ENCODE measurements around the gene CLCN4. TPM values are rescaled to one million over a fixed set of nuclear protein-coding genes. Genes with fewer than 3 reads are reported as not detected.

Gene CLCN4
- total and polyA plus RNA-seq, 2 donors from 2014 or later = 2.4 to 7.3 TPM

DNA sequence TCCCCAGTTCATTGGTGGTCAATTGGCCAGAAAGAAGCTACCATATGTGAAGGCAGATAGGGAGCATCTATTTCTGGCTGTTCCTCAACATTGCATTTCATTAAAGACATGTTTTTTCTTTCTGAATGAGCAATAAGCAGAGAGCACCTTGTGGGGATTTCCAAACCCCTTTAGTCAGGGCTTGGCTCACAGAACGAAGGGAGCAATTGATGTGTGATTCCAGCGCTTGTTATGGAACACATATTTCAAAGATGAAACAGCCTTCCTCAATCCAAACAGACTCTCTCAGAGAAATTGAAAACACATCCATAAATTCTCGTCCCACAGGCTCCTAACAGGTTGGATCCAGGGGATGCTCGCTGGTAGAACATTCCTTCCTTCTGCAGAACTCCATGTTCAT, 84.1 kb downstream of the CLCN4 start:
- intact Hi-C loops (cut with DNase I) = no loop called here
- FAIRE-seq (no peak), DNase-seq (no peak)

DNA sequence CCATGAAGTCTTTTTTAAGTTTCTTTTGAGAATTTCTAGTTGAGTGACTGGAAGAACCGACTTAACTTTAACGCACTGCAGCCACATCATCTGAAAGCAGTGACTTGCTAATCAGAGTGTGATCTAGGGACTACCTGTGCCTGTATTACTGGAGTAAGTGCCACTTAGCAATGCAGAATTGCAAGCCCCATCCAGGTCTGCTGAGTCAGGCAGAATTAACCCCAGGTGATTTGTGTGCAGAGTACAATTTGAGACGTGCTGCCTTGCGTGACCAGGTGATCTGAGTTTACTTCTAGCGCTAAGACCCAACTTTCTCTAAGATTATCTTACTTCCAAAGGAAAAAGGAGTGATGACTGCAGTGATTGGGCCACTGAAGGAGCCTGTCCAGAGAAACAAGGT, 85.3 kb downstream of the CLCN4 start:
- Histone ChIP-seq H3K27me3 (ENCODE audit: control insufficient read depth, insufficient read depth, low read length) (no peaks in the 10 kb centered on the region), H3K9me3 (ENCODE audit: control insufficient read depth in 2 of 3, insufficient read depth in 1 of 3, low read length in 3 of 3) (no peaks in the 10 kb centered on the region), H3K36me3 (ENCODE audit: control insufficient read depth in 2 of 3, insufficient read depth in 3 of 3, low read length in 3 of 3) (no peaks in the 10 kb centered on the region), H3K4me3 (ENCODE audit: low read length in 3 of 3) (no peak overlapping the region), H3K9ac (ENCODE audit: low read length in 3 of 3) (no peak overlapping the region), H3K27ac (ENCODE audit: low read depth in 2 of 2, low read length in 2 of 2) (no peak overlapping the region), H3K4me1 (ENCODE audit: control insufficient read depth in 2 of 3, insufficient read depth in 2 of 3, low read depth in 1 of 3, low read length in 3 of 3) (no peaks in the 10 kb centered on the region)
- DNase-seq (peak in 3 of 5 donors; percentile 18 to 50 (median 43)), FAIRE-seq (no peak)
- TF ChIP-seq, protein P1, sequence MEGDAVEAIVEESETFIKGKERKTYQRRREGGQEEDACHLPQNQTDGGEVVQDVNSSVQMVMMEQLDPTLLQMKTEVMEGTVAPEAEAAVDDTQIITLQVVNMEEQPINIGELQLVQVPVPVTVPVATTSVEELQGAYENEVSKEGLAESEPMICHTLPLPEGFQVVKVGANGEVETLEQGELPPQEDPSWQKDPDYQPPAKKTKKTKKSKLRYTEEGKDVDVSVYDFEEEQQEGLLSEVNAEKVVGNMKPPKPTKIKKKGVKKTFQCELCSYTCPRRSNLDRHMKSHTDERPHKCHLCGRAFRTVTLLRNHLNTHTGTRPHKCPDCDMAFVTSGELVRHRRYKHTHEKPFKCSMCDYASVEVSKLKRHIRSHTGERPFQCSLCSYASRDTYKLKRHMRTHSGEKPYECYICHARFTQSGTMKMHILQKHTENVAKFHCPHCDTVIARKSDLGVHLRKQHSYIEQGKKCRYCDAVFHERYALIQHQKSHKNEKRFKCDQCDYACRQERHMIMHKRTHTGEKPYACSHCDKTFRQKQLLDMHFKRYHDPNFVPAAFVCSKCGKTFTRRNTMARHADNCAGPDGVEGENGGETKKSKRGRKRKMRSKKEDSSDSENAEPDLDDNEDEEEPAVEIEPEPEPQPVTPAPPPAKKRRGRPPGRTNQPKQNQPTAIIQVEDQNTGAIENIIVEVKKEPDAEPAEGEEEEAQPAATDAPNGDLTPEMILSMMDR (IDR thresholded peaks at IDR 0.05; ENCODE audit: borderline replicate concordance, extremely low read depth, insufficient read depth) = no peak
- intact Hi-C loops (cut with DNase I) = no loop called here

More for the DNA sequence above, 84.1 kb downstream of the CLCN4 start:
- H3K27me3 ChIP-seq (ENCODE audit: control insufficient read depth, insufficient read depth, low read length) = no peaks in the 10 kb centered on the region
- no peak overlapping the region for H3K4me3 ChIP-seq (ENCODE audit: low read length in 3 of 3)
- no peak overlapping the region for H3K9ac ChIP-seq (ENCODE audit: low read length in 3 of 3)
- no peaks in the 10 kb centered on the region for H3K36me3 ChIP-seq (ENCODE audit: control insufficient read depth in 2 of 3, insufficient read depth in 3 of 3, low read length in 3 of 3)
- H3K9me3 ChIP-seq (ENCODE audit: control insufficient read depth in 2 of 3, insufficient read depth in 1 of 3, low read length in 3 of 3) = no peaks in the 10 kb centered on the region
- TF ChIP-seq, protein P1 (IDR thresholded peaks at IDR 0.05; ENCODE audit: borderline replicate concordance, extremely low read depth, insufficient read depth) = no peak
- no peak overlapping the region for H3K27ac ChIP-seq (ENCODE audit: low read depth in 2 of 2, low read length in 2 of 2)
- no peaks in the 10 kb centered on the region for H3K4me1 ChIP-seq (ENCODE audit: control insufficient read depth in 2 of 3, insufficient read depth in 2 of 3, low read depth in 1 of 3, low read length in 3 of 3)

DNA sequence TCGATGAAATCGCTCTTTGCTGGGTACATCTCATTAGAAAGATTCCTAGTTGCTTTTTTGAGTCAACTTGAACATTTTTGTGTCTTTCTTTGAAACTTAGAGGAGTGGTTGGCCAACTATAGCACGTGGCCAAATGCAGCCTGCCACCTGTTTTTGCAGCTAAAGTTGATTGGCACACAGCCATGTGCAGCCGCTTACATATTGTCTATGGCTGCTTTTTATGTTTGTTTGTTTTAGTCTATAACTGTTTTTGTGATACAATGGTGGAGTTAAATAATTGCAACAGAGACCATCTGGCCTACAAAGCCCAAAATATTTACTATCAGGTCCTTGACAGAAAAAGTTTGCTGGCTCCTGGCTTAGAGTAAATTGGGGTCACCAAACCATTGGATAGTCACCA, 86.3 kb downstream of the CLCN4 start:
- intact Hi-C loops (cut with DNase I) = no loop called here
- no peak overlapping the region for H3K27ac ChIP-seq (ENCODE audit: low read depth in 2 of 2, low read length in 2 of 2)
- no peak overlapping the region for H3K4me3 ChIP-seq (ENCODE audit: low read length in 3 of 3)
- DNase-seq (peak in 1 of 5 donors; percentile 11), FAIRE-seq (no peak)
- TF ChIP-seq, protein P1 (IDR thresholded peaks at IDR 0.05; ENCODE audit: borderline replicate concordance, extremely low read depth, insufficient read depth) = no peak
- no peak overlapping the region for H3K9ac ChIP-seq (ENCODE audit: low read length in 3 of 3)
- no peaks in the 10 kb centered on the region for H3K4me1 ChIP-seq (ENCODE audit: control insufficient read depth in 2 of 3, insufficient read depth in 2 of 3, low read depth in 1 of 3, low read length in 3 of 3)
- H3K27me3 ChIP-seq (ENCODE audit: control insufficient read depth, insufficient read depth, low read length) = no peaks in the 10 kb centered on the region
- no peaks in the 10 kb centered on the region for H3K9me3 ChIP-seq (ENCODE audit: control insufficient read depth in 2 of 3, insufficient read depth in 1 of 3, low read length in 3 of 3)
- no peaks in the 10 kb centered on the region for H3K36me3 ChIP-seq (ENCODE audit: control insufficient read depth in 2 of 3, insufficient read depth in 3 of 3, low read length in 3 of 3)

All from kidney (tissue), 14 donors.